Neural crest cell (in vitro differentiated cells): ENCODE results near the gene PLCB3. TPM values are rescaled to one million over a fixed set of nuclear protein-coding genes. Genes with fewer than 3 reads are reported as not detected.
"Not testable (repeated sequence)": the region's sequence is repeated elsewhere in the genome, so short reads cannot be mapped to it uniquely, and the experiment has no call there.

ENCODE experiments used
- DNase-seq: peaks from one replicate; pipeline ENCODE4 v3.0.0; 2021; ENCODE audit warnings: low read depth, mixed read lengths, low spot score
- H3K27ac Mint-ChIP-seq: one replicate; pipeline ENCODE4 v1.8.0; 2021; ENCODE audit warnings: mild to moderate bottlenecking, mixed read lengths; ENCODE audit not compliant: unreplicated experiment
- H3K27me3 Mint-ChIP-seq: 2 replicates; pipeline ENCODE4 v1.8.0; 2021; ENCODE audit warnings: low read depth, mild to moderate bottlenecking, mixed read lengths
- H3K36me3 Mint-ChIP-seq: 2 replicates; pipeline ENCODE4 v1.8.0; 2021; ENCODE audit warnings: low read depth, mild to moderate bottlenecking, mixed read lengths
- H3K4me1 Mint-ChIP-seq: 2 replicates; pipeline ENCODE4 v1.8.0; 2021; ENCODE audit warnings: mixed read lengths
- H3K4me3 Mint-ChIP-seq: one replicate; pipeline ENCODE4 v1.8.0; 2021; ENCODE audit warnings: mild to moderate bottlenecking, mixed read lengths
- H3K9me3 Mint-ChIP-seq: 2 replicates; pipeline ENCODE4 v1.8.0; 2021; ENCODE audit warnings: mixed read lengths
- total RNA-seq: library from RNA; stranded (reverse); gene quantifications from 2 replicates; pipeline ENCODE4 v1.2.1, GENCODE V29; 2021
- TF ChIP-seq, protein P1 (sequence below): fragments of 200-600 bp; sonication (generic); conservative IDR thresholded peaks from 2 replicates; pipeline ENCODE4 v1.5.0; 2021; ENCODE audit warnings: antibody characterized with exemption, mild to moderate bottlenecking

PLCB3 gene
- total RNA-seq, 1 donor from 2014 or later = 36.4 TPM

DNA sequence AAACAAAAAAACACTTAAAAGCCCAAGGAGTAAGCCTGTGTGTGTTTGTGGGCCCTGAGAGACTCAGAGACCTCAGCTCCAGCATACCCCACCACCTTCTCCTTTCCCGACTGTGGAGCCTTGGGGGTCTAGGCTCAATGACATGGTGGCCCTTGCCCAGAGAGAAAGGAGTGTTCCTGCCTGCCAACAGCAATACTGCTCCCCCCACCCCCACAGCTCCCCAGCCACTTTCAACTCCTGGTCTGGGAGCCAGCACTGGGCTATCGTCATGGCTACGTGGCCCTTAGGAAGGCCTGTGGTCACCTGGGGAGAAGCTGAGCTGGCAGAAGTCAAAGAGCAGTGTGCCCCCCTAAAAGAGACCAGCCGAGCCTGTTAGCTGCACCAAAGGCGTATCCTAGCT, 7.2 kb upstream of the PLCB3 start:
- no peak overlapping the region for H3K27ac Mint-ChIP-seq
- TF ChIP-seq, protein P1, sequence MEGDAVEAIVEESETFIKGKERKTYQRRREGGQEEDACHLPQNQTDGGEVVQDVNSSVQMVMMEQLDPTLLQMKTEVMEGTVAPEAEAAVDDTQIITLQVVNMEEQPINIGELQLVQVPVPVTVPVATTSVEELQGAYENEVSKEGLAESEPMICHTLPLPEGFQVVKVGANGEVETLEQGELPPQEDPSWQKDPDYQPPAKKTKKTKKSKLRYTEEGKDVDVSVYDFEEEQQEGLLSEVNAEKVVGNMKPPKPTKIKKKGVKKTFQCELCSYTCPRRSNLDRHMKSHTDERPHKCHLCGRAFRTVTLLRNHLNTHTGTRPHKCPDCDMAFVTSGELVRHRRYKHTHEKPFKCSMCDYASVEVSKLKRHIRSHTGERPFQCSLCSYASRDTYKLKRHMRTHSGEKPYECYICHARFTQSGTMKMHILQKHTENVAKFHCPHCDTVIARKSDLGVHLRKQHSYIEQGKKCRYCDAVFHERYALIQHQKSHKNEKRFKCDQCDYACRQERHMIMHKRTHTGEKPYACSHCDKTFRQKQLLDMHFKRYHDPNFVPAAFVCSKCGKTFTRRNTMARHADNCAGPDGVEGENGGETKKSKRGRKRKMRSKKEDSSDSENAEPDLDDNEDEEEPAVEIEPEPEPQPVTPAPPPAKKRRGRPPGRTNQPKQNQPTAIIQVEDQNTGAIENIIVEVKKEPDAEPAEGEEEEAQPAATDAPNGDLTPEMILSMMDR = no peak
- DNase-seq = no peak
- no peaks in the 10 kb centered on the region for H3K9me3 Mint-ChIP-seq
- H3K36me3 Mint-ChIP-seq = no peaks in the 10 kb centered on the region
- H3K4me1 Mint-ChIP-seq = peaks cover 28% of the 10 kb centered on the region
- H3K4me3 Mint-ChIP-seq = peak overlapping the region; percentile 95
- H3K27me3 Mint-ChIP-seq = peaks cover 5% of the 10 kb centered on the region

DNA sequence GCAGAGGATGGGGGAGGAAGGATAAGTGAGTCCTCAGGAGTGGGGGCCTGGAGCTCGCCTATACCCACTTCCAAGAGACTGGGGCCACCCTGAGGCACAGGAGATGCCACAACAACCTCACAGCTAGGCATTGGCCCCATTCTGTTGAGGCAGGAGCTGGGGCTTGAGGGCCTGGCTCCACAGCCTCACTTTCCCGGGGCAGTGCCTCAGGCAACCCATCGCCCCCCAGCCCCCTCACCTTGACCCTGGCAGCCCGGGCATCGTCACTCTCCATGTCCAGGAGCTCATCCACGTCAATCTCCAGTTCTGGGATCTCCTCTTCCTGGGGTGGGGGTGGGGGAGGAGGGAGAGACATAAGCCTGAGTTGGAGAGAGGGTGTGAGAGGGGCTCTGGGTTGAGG, 6.4 kb upstream of the PLCB3 start:
- TF ChIP-seq, protein P1 = no peak
- H3K4me1 Mint-ChIP-seq = peaks cover 27% of the 10 kb centered on the region
- no peaks in the 10 kb centered on the region for H3K9me3 Mint-ChIP-seq
- H3K27me3 Mint-ChIP-seq = peaks cover 5% of the 10 kb centered on the region
- no peak for DNase-seq
- no peak overlapping the region for H3K27ac Mint-ChIP-seq
- H3K4me3 Mint-ChIP-seq = peak overlapping the region; percentile 90
- H3K36me3 Mint-ChIP-seq = no peaks in the 10 kb centered on the region

- TF ChIP-seq, protein P1 = no peak
- no peak for DNase-seq
- H3K36me3 Mint-ChIP-seq = no peaks in the 10 kb centered on the region
- no peak overlapping the region for H3K27ac Mint-ChIP-seq
- peak overlapping the region; percentile 90 for H3K4me3 Mint-ChIP-seq
- H3K27me3 Mint-ChIP-seq = peaks cover 5% of the 10 kb centered on the region
- no peaks in the 10 kb centered on the region for H3K9me3 Mint-ChIP-seq
- peaks cover 24% of the 10 kb centered on the region for H3K4me1 Mint-ChIP-seq
Measured at GRCh38 chr11:64245401-64245796, 5.9 kb upstream of the PLCB3 start.

- peaks cover 5% of the 10 kb centered on the region for H3K27me3 Mint-ChIP-seq
- H3K4me3 Mint-ChIP-seq = peak overlapping the region; percentile 90
- H3K4me1 Mint-ChIP-seq = peaks cover 20% of the 10 kb centered on the region
- TF ChIP-seq, protein P1 = no peak
- no peak for DNase-seq
- peak overlapping the region; percentile 19 for H3K27ac Mint-ChIP-seq
- no peaks in the 10 kb centered on the region for H3K9me3 Mint-ChIP-seq
- H3K36me3 Mint-ChIP-seq = no peaks in the 10 kb centered on the region
Measured at GRCh38 chr11:64245797-64246620, 5.3 kb upstream of the PLCB3 start.

DNA sequence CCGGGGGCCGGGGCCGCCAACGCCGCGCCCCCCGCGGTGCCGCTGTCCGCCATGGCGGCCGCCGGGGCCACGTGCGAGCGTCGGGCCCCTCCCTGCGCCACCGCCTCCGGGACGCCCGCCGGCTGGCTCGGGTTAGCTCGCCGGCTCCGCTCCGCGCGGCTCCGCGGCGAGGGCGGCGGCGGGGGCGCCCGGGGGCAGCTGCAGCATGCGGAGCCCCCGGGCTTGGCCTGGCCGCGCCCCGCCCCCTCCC, 4.8 kb upstream of the PLCB3 start:
- H3K36me3 Mint-ChIP-seq, H3K27ac Mint-ChIP-seq, H3K27me3 Mint-ChIP-seq, DNase-seq, H3K9me3 Mint-ChIP-seq: not testable (repeated sequence)
- H3K4me1 Mint-ChIP-seq = peaks cover 20% of the 10 kb centered on the region
- peak overlapping the region; percentile 97 for H3K4me3 Mint-ChIP-seq

DNA sequence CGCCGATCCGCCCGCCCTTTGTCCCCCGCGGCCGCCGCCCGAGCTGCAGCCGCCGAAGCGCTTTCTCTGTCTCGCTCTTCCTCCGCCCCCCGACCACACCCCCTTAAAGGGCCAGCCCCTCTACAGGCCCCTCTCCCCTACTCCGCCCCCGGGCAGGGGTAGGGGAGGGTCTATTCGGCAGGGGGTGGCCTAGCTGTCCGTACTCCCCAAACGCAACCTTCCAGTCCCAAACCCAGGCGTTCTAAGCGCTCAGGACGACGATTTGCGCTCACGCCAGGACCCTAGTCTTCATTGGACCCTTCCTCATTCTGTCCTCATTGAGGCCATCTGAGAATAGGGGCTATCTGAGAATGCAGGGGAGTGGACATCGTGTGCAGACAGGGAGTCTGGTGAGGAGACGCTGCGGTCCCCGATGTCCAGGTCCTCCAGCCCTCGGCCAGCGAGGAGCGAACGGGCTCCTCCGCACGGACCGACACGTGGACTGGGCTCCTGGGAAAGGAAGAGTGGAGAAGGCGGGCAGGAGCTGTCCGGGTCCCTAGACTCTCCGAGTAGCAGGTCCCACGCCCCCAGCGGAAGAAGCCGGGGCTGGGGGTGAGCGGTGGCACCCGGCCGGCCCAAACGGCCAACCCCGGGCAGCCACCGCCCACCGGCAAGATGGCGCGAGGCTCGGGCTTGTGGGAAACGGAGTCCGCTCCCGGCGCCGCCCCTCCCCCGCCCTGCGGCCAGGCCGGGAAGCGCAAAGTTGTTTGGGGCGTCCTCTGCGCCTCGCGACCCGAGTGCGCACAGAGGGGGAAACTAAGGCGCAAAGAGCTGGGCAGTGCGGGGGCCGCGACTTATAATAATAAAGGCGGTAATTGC, 4.2 kb upstream of the PLCB3 start, which contains the start of gene PPP1R14B:
PPP1R14B (minus strand) TSS at position 73 of the 858 bp plus-strand sequence. CDS start 270 bp downstream, outside the sequence.
- peak; percentile 86 for DNase-seq
- no peaks in the 10 kb centered on the region for H3K36me3 Mint-ChIP-seq
- TF ChIP-seq, protein P1 = peak; percentile 34
- peaks cover 25% of the 10 kb centered on the region for H3K4me1 Mint-ChIP-seq
- H3K27ac Mint-ChIP-seq = peak within 1 kb of the TSS; percentile 96
- peaks cover 3% of the 10 kb centered on the region for H3K27me3 Mint-ChIP-seq
- H3K4me3 Mint-ChIP-seq = peak within 1 kb of the TSS; percentile 97
- H3K9me3 Mint-ChIP-seq = no peaks in the 10 kb centered on the region
